Measurements from ENCODE around the gene ZHX3. TPM values are rescaled to one million over a fixed set of nuclear protein-coding genes. Genes with fewer than 3 reads are reported as not detected.

ZHX3 gene
- total and polyA plus RNA-seq, 2 of the 13 experiments (the other 11 are each of a cell fraction or from before 2014, with no cell fraction given): 8.4 to 11.7 TPM

GRCh38 chr20:41137614-41138474, 179.7 kb downstream of the ZHX3 start (continued):
- TF ChIP-seq ZNF362 (CRISPR knock-in tag; IDR thresholded peaks at IDR 0.05; ENCODE audit: borderline replicate concordance): 0 out of 2 replicates have a peak, but pooled peaks have one; percentile 0
- 0 out of 2 replicates have a peak, but pooled peaks have one; percentile 6 for TF ChIP-seq CHD2 (IDR thresholded peaks at IDR 0.05; ENCODE audit: low read depth, low read length)
- TF ChIP-seq ZNF275 (CRISPR knock-in tag; IDR thresholded peaks at IDR 0.05; ENCODE audit: borderline replicate concordance): 0 out of 2 replicates have a peak, but pooled peaks have one; percentile 22
- peak; percentile 52 for TF ChIP-seq HNRNPLL (IDR thresholded peaks at IDR 0.05; ENCODE audit: low read depth, low read length, poor library complexity, severe bottlenecking)
- TF ChIP-seq ZNF691 (CRISPR knock-in tag; IDR thresholded peaks at IDR 0.05; ENCODE audit: borderline replicate concordance, low read depth): no peak
- TF ChIP-seq ZBTB26 (CRISPR knock-in tag; IDR thresholded peaks at IDR 0.05; ENCODE audit: borderline replicate concordance): peak; percentile 49; the same call in 1 of the 2 replicates
- peak; percentile 78 for TF ChIP-seq HMGXB3 (CRISPR knock-in tag; IDR thresholded peaks at IDR 0.05; ENCODE audit: borderline replicate concordance)
- TF ChIP-seq ZGPAT (CRISPR knock-in tag; IDR thresholded peaks at IDR 0.05): peak; percentile 92; the same call in 1 of the 2 replicates
- peak; percentile 80 for TF ChIP-seq RBFOX2 (IDR thresholded peaks at IDR 0.05; ENCODE audit: low read depth, low read length)
- TF ChIP-seq KDM4B (CRISPR knock-in tag; IDR thresholded peaks at IDR 0.05): no peak
- peak; percentile 96 for TF ChIP-seq GLI4 (CRISPR knock-in tag; IDR thresholded peaks at IDR 0.05; ENCODE audit: borderline replicate concordance)
- TF ChIP-seq RFX5 (IDR thresholded peaks at IDR 0.05; ENCODE audit: low read depth, low read length): peak; percentile 3; the same call in 1 of the 2 replicates
- TF ChIP-seq IRF9 (CRISPR knock-in tag; IDR thresholded peaks at IDR 0.05; ENCODE audit: borderline replicate concordance): peak; percentile 83; the same call in 1 of the 2 replicates
- peak; percentile 97 for TF ChIP-seq ZNF740 (CRISPR knock-in tag; IDR thresholded peaks at IDR 0.05)
